ENCODE data around the gene AJAP1. TPM values are rescaled to one million over a fixed set of nuclear protein-coding genes. Genes with fewer than 3 reads are reported as not detected.

Gene AJAP1
- polyA plus RNA-seq, 3 donors, result 0.90 to 1.7 (median 1.2) TPM

DNA sequence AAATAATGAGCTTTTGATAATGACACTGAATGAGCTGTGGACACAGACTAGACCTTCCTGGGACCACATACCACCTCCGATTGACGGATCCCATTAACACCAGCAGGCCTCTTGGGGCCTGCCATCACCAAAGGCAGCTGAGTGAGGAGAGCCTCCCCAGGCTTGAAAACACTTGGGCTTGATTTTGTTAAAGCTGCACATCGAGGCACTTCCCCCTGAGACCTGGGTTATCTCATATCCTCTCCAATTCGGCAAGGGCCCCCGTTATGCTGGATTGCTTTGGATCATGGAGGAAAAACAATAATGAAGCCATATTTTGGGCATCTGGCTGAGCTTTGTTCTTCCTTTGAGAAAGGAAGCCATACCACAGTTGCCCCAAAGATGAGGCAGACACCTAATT is 143.0 kb downstream of the AJAP1 start:
- DNase-seq (ENCODE audit: low read depth in 3 of 3, low spot score in 2 of 3), result no peak

DNA sequence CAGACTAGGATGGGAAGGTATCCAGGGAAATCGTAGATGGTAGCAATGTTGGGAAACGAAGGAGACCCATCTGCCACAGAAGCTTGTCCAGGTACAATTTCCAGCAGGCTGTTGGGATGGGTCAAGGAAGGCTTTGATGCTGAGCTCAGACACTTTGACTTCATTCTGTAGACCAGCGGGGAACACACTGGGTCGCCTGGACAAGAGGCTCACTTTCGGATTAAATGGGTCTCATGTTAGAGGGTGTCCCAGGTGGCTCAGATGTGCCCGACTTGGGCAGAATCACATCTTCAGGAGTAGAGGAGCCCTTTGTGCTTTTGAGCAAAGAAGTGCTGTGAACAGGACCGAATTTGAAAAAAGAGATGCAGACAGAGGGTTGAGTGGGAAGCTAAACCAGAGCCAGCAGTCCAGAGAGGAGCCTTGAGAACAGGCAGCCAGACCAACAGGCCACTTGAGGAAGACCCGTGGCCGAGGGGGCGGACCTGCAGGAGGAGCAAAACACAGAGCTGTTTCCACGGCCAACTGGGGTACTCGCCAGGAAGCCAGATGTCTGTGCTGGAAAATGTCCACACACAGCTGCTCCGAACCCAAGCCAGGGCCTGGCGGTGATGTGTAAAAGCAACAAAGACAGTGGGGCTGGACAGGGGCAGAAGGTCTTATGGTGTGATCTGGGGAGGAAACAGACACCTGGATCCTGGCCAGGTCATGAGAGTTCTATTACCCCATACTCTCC is 146.9 kb downstream of the AJAP1 start:
- no peak for DNase-seq (ENCODE audit: low read depth in 3 of 3, low spot score in 2 of 3)

DNA sequence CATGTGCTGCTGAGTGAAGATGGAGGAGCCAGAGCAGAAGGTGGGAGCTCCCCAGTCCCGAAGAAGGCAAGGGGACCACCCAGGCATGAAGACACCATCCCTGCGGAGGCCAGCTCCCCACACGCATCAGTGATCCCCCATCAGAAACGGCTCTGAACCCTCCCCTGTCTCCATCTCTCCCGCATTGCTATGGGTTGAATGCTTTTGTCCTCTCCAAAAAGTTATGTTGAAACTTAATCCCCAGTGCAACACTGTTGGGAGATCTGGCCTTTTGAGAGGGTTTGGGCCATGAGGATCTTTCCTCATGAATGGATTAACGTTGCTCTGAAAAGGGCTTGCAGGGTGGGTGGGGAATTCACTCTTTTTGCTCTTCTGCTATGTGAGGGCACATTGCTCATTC is 147.6 kb downstream of the AJAP1 start:
- no peak for DNase-seq (ENCODE audit: low read depth in 3 of 3, low spot score in 2 of 3)

DNA sequence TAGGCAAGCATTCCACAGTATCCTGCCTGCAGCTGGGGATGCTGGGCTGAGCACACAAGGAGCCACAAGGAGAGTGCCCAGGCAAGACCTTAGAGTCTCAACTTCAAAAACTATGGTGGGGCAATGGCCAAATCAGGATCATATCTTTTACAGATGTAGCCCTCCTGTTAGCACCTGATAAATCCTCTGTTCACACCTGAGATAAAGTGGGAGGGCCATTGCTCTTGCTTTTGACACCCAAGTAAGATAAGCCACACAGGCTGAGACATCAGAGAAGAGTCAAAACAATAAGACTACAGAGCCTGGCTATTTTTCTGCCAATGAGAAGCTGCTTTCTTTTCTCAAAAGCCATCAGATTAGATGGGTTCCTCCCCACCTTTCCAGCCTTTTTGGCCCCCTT is 148.9 kb downstream of the AJAP1 start:
- no peak for DNase-seq (ENCODE audit: low read depth in 3 of 3, low spot score in 2 of 3)

DNA sequence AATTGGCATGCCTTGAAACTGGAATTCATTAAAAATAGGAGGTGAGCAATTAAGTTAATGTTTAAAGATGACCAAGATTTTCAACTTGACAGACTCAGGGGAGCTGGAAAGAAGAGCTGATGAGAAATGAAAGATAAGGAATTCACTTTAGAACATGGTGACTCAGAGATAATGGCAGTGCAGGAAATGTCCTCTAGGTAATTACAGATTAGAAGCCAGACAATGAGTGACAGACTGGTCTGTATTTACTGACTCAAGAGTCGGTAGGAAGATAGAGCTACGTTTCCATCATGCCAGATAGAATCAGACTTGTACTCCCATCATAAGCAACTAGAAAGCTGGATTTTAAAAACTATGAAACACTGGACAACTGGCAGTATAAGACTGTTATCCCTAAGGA is 151.6 kb downstream of the AJAP1 start:
- no peak for DNase-seq (ENCODE audit: low read depth in 3 of 3, low spot score in 2 of 3)

DNA sequence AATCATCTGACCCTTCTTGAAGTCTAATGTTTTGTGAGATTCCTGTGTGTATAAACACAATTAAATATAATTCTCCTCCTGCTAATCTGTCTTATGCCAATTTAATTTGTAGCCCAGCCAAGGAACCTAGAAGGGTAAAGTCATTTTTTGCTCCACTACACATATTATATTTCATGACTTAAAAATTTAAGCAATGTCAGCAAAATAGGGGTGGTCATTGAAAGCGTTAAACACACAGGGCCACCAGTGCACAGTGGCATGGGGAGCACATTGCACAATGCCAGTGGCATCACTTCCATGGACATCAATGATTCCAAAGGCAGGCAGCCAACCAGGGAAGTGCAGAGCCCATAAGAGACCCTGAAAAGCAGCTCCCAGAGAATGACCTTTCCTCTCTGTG is 166.1 kb downstream of the AJAP1 start:
- no peak for DNase-seq (ENCODE audit: low read depth in 3 of 3, low spot score in 2 of 3)

DNA sequence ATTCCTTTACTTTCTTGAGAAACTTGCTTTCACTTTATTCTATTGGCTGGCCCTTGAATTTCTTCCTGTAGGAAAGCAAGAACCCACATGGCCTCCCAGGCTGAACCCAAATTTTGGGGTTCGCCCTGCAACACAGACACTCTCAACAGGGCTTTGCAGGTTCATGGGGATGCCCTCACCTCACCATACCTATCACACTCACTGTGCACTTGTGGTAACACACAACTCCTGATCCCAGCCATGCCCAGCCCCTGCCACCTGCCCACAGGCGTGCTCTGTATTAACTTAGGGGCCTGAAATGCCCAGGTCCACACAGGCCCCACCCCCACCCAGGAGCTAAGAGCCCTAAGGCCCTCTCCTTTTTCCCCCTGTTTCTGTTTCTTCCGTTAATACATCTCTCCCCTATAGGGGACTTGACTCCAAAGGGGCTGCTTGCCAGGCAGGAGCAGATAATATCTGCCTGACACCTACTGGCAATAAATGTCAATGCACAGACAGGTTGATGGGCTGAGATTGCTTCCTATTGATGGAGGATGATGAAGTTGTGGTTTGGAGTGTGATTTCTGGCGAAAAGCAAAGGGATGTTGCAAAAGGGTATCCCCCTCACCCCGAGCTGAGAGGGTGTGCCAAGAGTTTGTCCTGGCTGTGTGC is 171.5 kb downstream of the AJAP1 start:
- DNase-seq (ENCODE audit: low read depth in 3 of 3, low spot score in 2 of 3), result no peak

DNA sequence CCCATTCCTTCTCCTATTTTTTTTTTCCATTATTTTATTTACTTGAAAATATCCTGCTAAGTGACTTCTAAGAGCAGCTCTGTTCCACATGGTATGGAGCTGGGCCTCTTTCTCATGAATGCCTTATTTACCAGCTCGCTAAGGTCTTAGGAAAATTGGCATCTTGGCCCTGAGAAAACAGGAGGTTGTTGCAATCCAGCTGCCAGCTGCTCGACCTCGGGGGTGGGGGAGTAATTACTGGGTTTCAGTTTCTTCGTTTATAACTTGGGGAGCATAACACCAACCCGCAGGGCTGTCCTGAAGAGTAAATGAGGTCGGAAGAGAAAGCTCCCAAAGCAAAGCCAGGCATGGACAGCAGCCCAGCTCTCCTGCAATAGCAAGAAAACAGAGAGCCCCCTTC is 176.3 kb downstream of the AJAP1 start:
- no peak for DNase-seq (ENCODE audit: low read depth in 3 of 3, low spot score in 2 of 3)

DNA sequence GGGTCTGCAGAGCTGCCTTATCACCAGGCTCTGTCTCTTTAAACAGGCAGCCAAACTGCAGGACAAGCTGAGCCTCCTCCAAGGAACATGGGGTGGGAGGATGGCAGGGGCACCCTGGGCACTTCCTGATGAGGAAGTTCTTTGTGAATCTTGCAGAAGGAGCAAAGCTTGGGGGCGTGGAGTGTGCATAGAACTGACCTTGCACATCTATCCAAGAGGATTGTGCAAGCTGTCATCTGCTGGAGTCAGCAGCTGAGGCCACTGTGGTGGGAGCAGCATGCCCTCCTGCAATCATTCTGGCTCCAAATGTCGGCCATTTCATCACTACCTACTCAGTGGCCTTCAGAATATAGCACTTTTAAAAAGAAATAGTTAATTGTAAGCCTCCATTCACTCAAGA is 182.2 kb downstream of the AJAP1 start:
- DNase-seq (ENCODE audit: low read depth in 3 of 3, low spot score in 2 of 3), result no peak

DNA sequence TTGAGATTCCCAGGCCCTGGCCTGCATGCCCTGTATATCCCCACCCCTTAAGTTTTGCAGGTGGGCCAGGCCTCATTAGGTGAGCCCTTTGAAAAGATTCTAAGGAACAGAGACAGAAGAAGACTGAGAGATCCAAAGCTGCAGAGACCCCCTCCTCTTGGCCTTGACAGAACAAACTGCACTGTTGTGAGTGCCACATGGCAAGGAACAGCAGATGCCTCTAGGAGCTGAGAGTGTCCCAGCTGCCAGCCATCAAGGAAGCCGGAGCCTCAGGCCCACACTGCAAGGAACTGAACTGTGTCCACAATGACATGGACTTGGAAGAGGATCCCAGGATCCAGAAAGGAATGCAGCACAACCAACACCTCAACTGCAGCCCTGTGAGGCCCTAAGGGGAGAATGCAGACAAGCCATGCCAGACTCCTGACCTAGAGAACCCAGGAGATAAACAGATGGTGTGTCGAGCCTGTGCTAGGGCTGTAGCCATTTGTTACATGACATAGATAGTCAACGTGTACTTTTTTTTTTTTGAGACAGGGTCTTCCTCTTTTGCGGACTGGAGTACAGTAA is 182.7 kb downstream of the AJAP1 start:
- DNase-seq (ENCODE audit: low read depth in 3 of 3, low spot score in 2 of 3), result no peak

DNA sequence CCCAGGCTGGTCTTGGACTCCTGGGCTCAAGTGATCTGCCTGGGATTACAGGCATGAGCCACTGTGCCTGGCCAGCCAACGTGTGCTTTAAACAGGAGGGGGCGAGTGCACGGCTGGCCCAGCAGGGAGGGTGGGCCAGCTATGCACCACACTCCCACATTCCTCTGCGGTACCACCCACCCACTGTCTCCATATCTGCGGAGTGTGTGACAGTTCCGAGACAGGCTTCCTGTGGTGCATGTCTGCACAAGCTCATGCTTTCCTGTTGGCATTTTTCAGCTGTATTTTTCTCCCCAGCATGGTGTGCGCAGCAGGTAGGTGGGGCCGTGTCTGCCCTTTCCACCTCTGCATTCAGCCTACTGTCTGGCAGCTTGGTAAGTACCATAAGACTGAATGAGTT is 183.3 kb downstream of the AJAP1 start:
- no peak for DNase-seq (ENCODE audit: low read depth in 3 of 3, low spot score in 2 of 3)

DNA sequence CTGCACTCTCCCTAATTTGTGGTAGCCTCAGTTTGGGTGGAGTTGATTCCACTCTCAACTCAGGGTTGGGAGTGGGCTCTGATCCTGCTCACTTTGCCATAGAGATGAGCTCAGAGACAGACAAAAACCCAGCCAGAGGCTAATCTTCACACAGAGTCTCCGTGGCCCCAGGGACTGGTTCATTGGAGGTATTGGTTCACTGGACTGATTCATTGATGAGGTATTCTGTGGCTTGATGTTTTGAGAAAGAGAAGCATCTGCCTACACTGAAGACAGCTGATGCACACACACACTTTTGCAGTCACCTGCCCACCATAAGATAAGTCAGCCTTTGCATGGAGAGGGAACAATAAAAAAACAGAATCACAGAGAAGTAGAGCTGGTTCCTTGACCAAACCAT is 183.8 kb downstream of the AJAP1 start:
- DNase-seq (ENCODE audit: low read depth in 3 of 3, low spot score in 2 of 3), result no peak
